ENCODE data around the gene ZDHHC14. TPM values are rescaled to one million over a fixed set of nuclear protein-coding genes. Genes with fewer than 3 reads are reported as not detected.
"Not testable (repeated sequence)": the region's sequence is repeated elsewhere in the genome, so short reads cannot be mapped to it uniquely, and the experiment has no call there.

The ZDHHC14 gene
- total and polyA plus RNA-seq, 4 donors: 12.3 to 46.8 (median 28.1) TPM

DNA sequence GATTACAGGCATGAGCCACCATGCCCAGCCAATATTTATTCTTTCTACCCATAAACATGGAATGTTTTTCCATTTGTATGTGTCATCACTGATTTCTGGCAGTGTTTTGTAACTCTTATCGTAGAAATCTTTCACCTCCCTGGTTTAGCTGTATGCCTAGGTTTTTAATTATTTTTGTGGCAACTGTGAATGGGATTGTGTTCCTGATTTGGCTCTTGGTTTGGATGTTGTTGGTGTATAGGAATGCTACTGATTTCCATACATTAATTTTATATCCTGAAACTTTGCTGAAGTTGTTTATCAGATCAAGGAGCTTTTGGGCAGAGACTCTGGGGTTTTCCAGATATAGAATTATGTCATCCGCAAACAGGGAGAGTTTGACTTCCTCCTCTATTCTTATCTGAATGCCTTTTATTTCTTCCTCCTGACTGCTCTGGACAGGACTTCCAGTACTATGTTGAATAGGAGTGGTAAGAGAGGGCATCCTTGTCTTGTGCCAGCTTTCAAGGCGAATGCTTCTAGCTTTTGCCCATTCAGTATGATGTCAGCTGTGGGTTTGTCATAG lies 198.6 kb downstream of the ZDHHC14 start:
- 40% methylated on average over 1 of the region's 3 CpGs for WGBS (ENCODE audit: insufficient coverage)
- Histone ChIP-seq H3K27ac (ENCODE audit: low read depth, low read length) (no peak overlapping the region), H3K9me3 (ENCODE audit: control insufficient read depth, insufficient read depth, low read length) (peaks cover 4% of the 10 kb centered on the region), H3K4me1 (ENCODE audit: control insufficient read depth, insufficient read depth, low read length) (peaks cover 3% of the 10 kb centered on the region), H3K4me3 (ENCODE audit: low read depth, low read length) (no peak overlapping the region), H3K36me3 (ENCODE audit: control insufficient read depth, insufficient read depth, low read length) (peaks cover 3% of the 10 kb centered on the region), H3K27me3 (ENCODE audit: control insufficient read depth, insufficient read depth, low read length) (no peaks in the 10 kb centered on the region)
- no peak for DNase-seq (ENCODE audit: low read depth in 4 of 6, low spot score in 6 of 6)

DNA sequence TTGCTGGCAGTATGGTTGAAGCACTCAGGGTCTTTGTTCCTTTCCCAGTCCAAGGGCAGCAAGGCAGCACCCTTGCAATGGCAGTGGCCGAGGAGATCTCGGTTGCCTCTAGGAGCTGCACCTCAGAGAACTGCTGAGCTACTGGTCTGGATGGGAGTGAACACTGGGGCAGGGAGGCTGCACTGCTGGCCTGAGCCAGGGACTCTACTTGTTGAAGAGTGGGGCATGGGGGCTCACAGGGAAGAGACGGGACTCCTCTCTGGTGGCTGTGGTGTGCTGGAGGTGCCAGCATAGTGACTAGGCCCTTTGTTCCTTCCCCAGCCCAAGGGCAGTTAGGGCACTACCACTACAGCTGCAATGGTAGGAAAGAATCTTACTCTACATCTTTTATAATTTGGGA lies 203.0 kb downstream of the ZDHHC14 start:
- Histone ChIP-seq H3K36me3 (ENCODE audit: control insufficient read depth, insufficient read depth, low read length) (no peaks in the 10 kb centered on the region), H3K4me1 (ENCODE audit: control insufficient read depth, insufficient read depth, low read length) (peaks cover 9% of the 10 kb centered on the region), H3K4me3 (ENCODE audit: low read depth, low read length) (no peak overlapping the region), H3K9me3 (ENCODE audit: control insufficient read depth, insufficient read depth, low read length) (no peaks in the 10 kb centered on the region), H3K27ac (ENCODE audit: low read depth, low read length) (no peak overlapping the region), H3K27me3 (ENCODE audit: control insufficient read depth, insufficient read depth, low read length) (no peaks in the 10 kb centered on the region)
- whole genome bisulfite sequencing (ENCODE audit: insufficient coverage): 87% methylated on average over 3 of the region's 3 CpGs
- no peak for DNase-seq (ENCODE audit: low read depth in 4 of 6, low spot score in 6 of 6)

- H3K27ac ChIP-seq (ENCODE audit: low read depth, low read length): no peak overlapping the region
These were observed 204.5 kb downstream of the ZDHHC14 start for GRCh38 chr6:157585274-157586087.

GRCh38 chr6:157586088-157586414 lies 205.1 kb downstream of the ZDHHC14 start:
- H3K27me3 ChIP-seq (ENCODE audit: control insufficient read depth, insufficient read depth, low read length): no peaks in the 10 kb centered on the region
- H3K27ac ChIP-seq (ENCODE audit: low read depth, low read length): no peak overlapping the region
- 85% methylated on average over 5 of the region's 5 CpGs for WGBS (ENCODE audit: insufficient coverage)
- peak in 1 of 6 donors; percentile 70 for DNase-seq (ENCODE audit: low read depth in 4 of 6, low spot score in 6 of 6)
- H3K36me3 ChIP-seq (ENCODE audit: control insufficient read depth, insufficient read depth, low read length): no peaks in the 10 kb centered on the region
- peaks cover 6% of the 10 kb centered on the region for H3K9me3 ChIP-seq (ENCODE audit: control insufficient read depth, insufficient read depth, low read length)
- H3K4me1 ChIP-seq (ENCODE audit: control insufficient read depth, insufficient read depth, low read length): peaks cover 9% of the 10 kb centered on the region
- H3K4me3 ChIP-seq (ENCODE audit: low read depth, low read length): no peak overlapping the region

More at GRCh38 chr6:157585274-157586087, 204.5 kb downstream of the ZDHHC14 start:
- no peak for DNase-seq (ENCODE audit: low read depth in 4 of 6, low spot score in 6 of 6)
- Histone ChIP-seq H3K27me3 (ENCODE audit: control insufficient read depth, insufficient read depth, low read length) (no peaks in the 10 kb centered on the region), H3K36me3 (ENCODE audit: control insufficient read depth, insufficient read depth, low read length) (no peaks in the 10 kb centered on the region), H3K4me1 (ENCODE audit: control insufficient read depth, insufficient read depth, low read length) (peaks cover 9% of the 10 kb centered on the region), H3K4me3 (ENCODE audit: low read depth, low read length) (no peak overlapping the region), H3K9me3 (ENCODE audit: control insufficient read depth, insufficient read depth, low read length) (peaks cover 2% of the 10 kb centered on the region)
- 80% methylated on average over 6 of the region's 6 CpGs for WGBS (ENCODE audit: insufficient coverage)

DNA sequence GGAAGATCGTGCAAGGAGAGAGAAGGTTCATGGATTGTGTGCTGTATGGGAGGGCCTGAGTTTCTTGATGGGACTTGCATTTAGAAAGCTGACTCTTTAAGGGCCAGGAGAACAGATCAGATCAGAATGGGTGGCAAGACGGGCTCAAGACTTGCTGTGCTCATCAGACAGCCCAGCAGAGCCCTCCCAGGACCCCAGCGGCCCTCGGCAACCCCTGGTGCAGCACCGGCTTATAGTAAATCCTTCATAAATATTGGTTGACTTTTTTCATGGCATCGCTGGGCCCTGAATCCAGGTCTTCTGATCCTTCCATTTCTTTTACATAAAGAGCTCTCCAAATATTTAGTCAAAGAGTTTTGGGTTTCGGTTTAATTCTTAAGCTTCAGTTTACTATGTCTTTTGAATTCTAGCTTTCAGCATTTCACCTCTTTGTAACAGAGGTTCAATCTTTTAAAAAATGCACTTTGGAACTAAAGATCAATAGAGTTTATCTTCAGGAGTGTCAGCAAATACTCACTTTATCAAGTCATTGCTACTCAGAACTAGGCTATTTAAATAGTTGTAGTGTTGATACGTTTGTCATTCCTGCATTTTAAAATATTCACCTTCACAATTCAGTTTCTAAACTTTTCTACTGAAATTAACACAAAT lies 205.6 kb downstream of the ZDHHC14 start:
- Histone ChIP-seq H3K36me3 (ENCODE audit: control insufficient read depth, insufficient read depth, low read length) (no peaks in the 10 kb centered on the region), H3K27ac (ENCODE audit: low read depth, low read length) (no peak overlapping the region), H3K4me1 (ENCODE audit: control insufficient read depth, insufficient read depth, low read length) (peaks cover 9% of the 10 kb centered on the region), H3K4me3 (ENCODE audit: low read depth, low read length) (no peak overlapping the region), H3K9me3 (ENCODE audit: control insufficient read depth, insufficient read depth, low read length) (peaks cover 6% of the 10 kb centered on the region), H3K27me3 (ENCODE audit: control insufficient read depth, insufficient read depth, low read length) (no peaks in the 10 kb centered on the region)
- no peak for DNase-seq (ENCODE audit: low read depth in 4 of 6, low spot score in 6 of 6)
- WGBS (ENCODE audit: insufficient coverage): 67% methylated on average over 2 of the region's 8 CpGs

GRCh38 chr6:157587127-157587926 lies 206.3 kb downstream of the ZDHHC14 start:
- Histone ChIP-seq H3K4me3 (ENCODE audit: low read depth, low read length) (no peak overlapping the region), H3K9me3 (ENCODE audit: control insufficient read depth, insufficient read depth, low read length) (peaks cover 6% of the 10 kb centered on the region), H3K4me1 (ENCODE audit: control insufficient read depth, insufficient read depth, low read length) (peaks cover 10% of the 10 kb centered on the region), H3K27ac (ENCODE audit: low read depth, low read length) (no peak overlapping the region), H3K36me3 (ENCODE audit: control insufficient read depth, insufficient read depth, low read length) (no peaks in the 10 kb centered on the region), H3K27me3 (ENCODE audit: control insufficient read depth, insufficient read depth, low read length) (no peaks in the 10 kb centered on the region)
- DNase-seq (ENCODE audit: low read depth in 4 of 6, low spot score in 6 of 6): no peak
- WGBS (ENCODE audit: insufficient coverage): 65% methylated on average over 2 of the region's 4 CpGs

GRCh38 chr6:157590654-157591053 lies 209.7 kb downstream of the ZDHHC14 start:
- WGBS (ENCODE audit: insufficient coverage): 97% methylated on average over 3 of the region's 4 CpGs

GRCh38 chr6:157592541-157592940 lies 211.6 kb downstream of the ZDHHC14 start:
- whole genome bisulfite sequencing (ENCODE audit: insufficient coverage): 88% methylated on average over 16 of the region's 16 CpGs

More at GRCh38 chr6:157590654-157591053, 209.7 kb downstream of the ZDHHC14 start:
- not testable (repeated sequence) for H3K9me3 ChIP-seq (ENCODE audit: control insufficient read depth, insufficient read depth, low read length); H3K27ac ChIP-seq (ENCODE audit: low read depth, low read length); DNase-seq (ENCODE audit: low read depth in 4 of 6, low spot score in 6 of 6); H3K27me3 ChIP-seq (ENCODE audit: control insufficient read depth, insufficient read depth, low read length); H3K4me3 ChIP-seq (ENCODE audit: low read depth, low read length)
- peaks cover 20% of the 10 kb centered on the region for H3K4me1 ChIP-seq (ENCODE audit: control insufficient read depth, insufficient read depth, low read length)
- H3K36me3 ChIP-seq (ENCODE audit: control insufficient read depth, insufficient read depth, low read length): peaks cover 14% of the 10 kb centered on the region

GRCh38 chr6:157592980-157593379 lies 212.0 kb downstream of the ZDHHC14 start:
- Histone ChIP-seq H3K27me3 (ENCODE audit: control insufficient read depth, insufficient read depth, low read length) (no peaks in the 10 kb centered on the region), H3K36me3 (ENCODE audit: control insufficient read depth, insufficient read depth, low read length) (peaks cover 17% of the 10 kb centered on the region), H3K27ac (ENCODE audit: low read depth, low read length) (no peak overlapping the region), H3K4me1 (ENCODE audit: control insufficient read depth, insufficient read depth, low read length) (peaks cover 25% of the 10 kb centered on the region), H3K4me3 (ENCODE audit: low read depth, low read length) (no peak overlapping the region), H3K9me3 (ENCODE audit: control insufficient read depth, insufficient read depth, low read length) (peaks cover 6% of the 10 kb centered on the region)
- DNase-seq (ENCODE audit: low read depth in 4 of 6, low spot score in 6 of 6): no peak
- 90% methylated on average over 21 of the region's 21 CpGs for WGBS (ENCODE audit: insufficient coverage)

More at GRCh38 chr6:157592541-157592940, 211.6 kb downstream of the ZDHHC14 start:
- Histone ChIP-seq H3K9me3 (ENCODE audit: control insufficient read depth, insufficient read depth, low read length) (peaks cover 6% of the 10 kb centered on the region), H3K27me3 (ENCODE audit: control insufficient read depth, insufficient read depth, low read length) (no peaks in the 10 kb centered on the region), H3K36me3 (ENCODE audit: control insufficient read depth, insufficient read depth, low read length) (peaks cover 17% of the 10 kb centered on the region), H3K4me1 (ENCODE audit: control insufficient read depth, insufficient read depth, low read length) (peaks cover 21% of the 10 kb centered on the region), H3K4me3 (ENCODE audit: low read depth, low read length) (no peak overlapping the region), H3K27ac (ENCODE audit: low read depth, low read length) (no peak overlapping the region)
- DNase-seq (ENCODE audit: low read depth in 4 of 6, low spot score in 6 of 6): no peak

All from spinal cord (tissue), 10 donors.